GM19328 (cell line): ENCODE results near the gene PRKG2.
"Not testable (repeated sequence)": the region's sequence is repeated elsewhere in the genome, so short reads cannot be mapped to it uniquely, and the experiment has no call there.

Experiments used
- ATAC-seq: cut with Tn5 transposase; IDR thresholded peaks from one replicate; pipeline ENCODE4 v1.9.1; 2021; ENCODE audit warnings: mild to moderate bottlenecking, moderate library complexity; ENCODE audit not compliant: unreplicated experiment

Gene PRKG2

GRCh38 chr4:81164126-81164525 is 50.9 kb downstream of the PRKG2 start:
- no peak for ATAC-seq

- ATAC-seq = no peak
Observed at GRCh38 chr4:81162752-81163458, 52.1 kb downstream of the PRKG2 start.

- not testable (repeated sequence) for ATAC-seq
Observed at GRCh38 chr4:81153714-81154323, 61.2 kb downstream of the PRKG2 start.

- no peak for ATAC-seq
Observed at GRCh38 chr4:81152839-81153713, 61.9 kb downstream of the PRKG2 start.

GRCh38 chr4:81149976-81150375 is 65.0 kb downstream of the PRKG2 start:
- ATAC-seq = no peak

GRCh38 chr4:81148576-81148975 is 66.4 kb downstream of the PRKG2 start:
- no peak for ATAC-seq

GRCh38 chr4:81146466-81146865 is 68.6 kb downstream of the PRKG2 start:
- no peak for ATAC-seq

GRCh38 chr4:81143183-81143582 is 71.8 kb downstream of the PRKG2 start:
- ATAC-seq = no peak

- ATAC-seq = no peak
Observed at GRCh38 chr4:81142744-81143143, 72.3 kb downstream of the PRKG2 start.

GRCh38 chr4:81137894-81138293 is 77.1 kb downstream of the PRKG2 start:
- ATAC-seq = no peak

GRCh38 chr4:81137446-81137845 is 77.6 kb downstream of the PRKG2 start:
- ATAC-seq = no peak

- no peak for ATAC-seq
Observed at GRCh38 chr4:81136161-81136905, 78.7 kb downstream of the PRKG2 start.

GRCh38 chr4:81135501-81135900 is 79.5 kb downstream of the PRKG2 start:
- ATAC-seq = no peak

GRCh38 chr4:81131563-81131962 is 83.5 kb downstream of the PRKG2 start:
- ATAC-seq = no peak

GRCh38 chr4:81131066-81131465 is 84.0 kb downstream of the PRKG2 start:
- ATAC-seq = no peak

GRCh38 chr4:81130569-81130968 is 84.5 kb downstream of the PRKG2 start:
- ATAC-seq = no peak

- ATAC-seq = no peak
Observed at GRCh38 chr4:81120055-81120454, 95.0 kb downstream of the PRKG2 start.

GRCh38 chr4:81118086-81118485 is 96.9 kb downstream of the PRKG2 start:
- no peak for ATAC-seq

- no peak for ATAC-seq
Observed at GRCh38 chr4:81116566-81116965, 98.5 kb downstream of the PRKG2 start.

GRCh38 chr4:81113024-81113423 is 102.0 kb downstream of the PRKG2 start:
- no peak for ATAC-seq

- ATAC-seq = no peak
Observed at GRCh38 chr4:81109356-81109755, 105.7 kb downstream of the PRKG2 start.
